OCI-M1 (cell line): Measurements from ENCODE around the gene PARP14.
"Not testable (repeated sequence)": the region's sequence is repeated elsewhere in the genome, so short reads cannot be mapped to it uniquely, and the experiment has no call there.

Experiments used
- DNase-seq: peaks from one replicate; lab custom pipeline; 2025; lab: John Stamatoyannopoulos, UW

PARP14 gene

DNA sequence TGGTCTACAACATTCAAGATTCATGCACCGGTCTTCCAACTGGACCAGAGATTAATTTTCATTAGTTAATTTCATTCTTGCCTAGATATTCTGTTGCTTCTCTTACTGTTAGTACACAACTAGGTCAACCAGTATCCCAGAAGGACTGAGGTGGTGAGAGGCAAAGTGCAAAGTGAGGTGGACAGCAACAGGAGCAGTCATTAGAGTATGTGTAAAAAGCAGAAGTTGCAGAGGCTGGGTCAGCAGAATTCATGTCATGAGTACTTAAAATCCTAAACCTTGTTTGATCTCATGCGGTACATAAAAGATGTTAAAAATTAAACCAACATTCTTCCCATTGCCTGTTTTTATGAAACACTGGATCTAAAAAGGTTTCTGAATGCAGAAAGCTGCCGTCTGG lies 46.7 kb downstream of the PARP14 start:
- peak; percentile 15 for DNase-seq

- DNase-seq: no peak
Measured at GRCh38 chr3:122727766-122728165, 47.1 kb downstream of the PARP14 start.

- no peak for DNase-seq
Measured at GRCh38 chr3:122728186-122728585, 47.5 kb downstream of the PARP14 start.

- no peak for DNase-seq
Measured at GRCh38 chr3:122728756-122729514, 48.3 kb downstream of the PARP14 start.

GRCh38 chr3:122730240-122730639 lies 49.6 kb downstream of the PARP14 start:
- peak; percentile 31 for DNase-seq

DNA sequence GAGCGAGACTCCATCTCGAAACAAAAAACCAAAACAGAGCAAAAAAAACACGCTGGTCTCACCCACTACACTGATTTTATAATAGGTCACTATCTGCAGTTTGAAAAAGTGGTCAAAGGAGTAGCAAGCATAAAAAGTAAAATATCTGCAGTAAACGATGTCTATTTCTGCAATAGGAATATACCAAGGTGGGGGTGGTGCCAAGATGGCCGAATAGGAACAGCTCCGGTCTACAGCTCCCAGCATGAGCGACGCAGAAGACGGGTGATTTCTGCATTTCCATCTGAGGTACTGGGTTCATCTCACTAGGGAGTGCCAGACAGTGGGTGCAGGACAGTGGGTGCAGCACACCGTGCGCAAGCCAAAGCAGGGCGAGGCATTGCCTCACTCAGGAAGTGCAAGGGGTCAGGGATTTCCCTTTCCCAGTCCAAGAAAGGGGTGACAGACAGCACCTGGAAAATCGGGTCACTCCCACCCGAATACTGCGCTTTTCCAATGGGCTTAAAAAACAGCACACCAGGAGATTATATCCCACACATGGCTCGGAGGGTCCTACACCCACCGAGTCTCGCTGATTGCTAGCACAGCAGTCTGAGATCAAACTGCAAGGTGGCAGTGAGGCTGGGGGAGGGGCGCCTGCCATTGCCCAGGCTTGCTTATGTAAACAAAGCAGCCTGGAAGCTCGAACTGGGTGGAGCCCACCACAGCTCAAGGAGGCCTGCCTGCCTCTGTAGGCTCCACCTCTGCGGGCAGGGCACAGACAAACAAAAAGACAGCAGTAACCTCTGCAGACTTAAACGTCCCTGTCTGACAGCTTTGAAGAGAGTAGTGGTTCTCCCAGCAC lies 52.3 kb downstream of the PARP14 start:
- not testable (repeated sequence) for DNase-seq

- no peak for DNase-seq
Measured at GRCh38 chr3:122739172-122739571, 58.5 kb downstream of the PARP14 start.

DNA sequence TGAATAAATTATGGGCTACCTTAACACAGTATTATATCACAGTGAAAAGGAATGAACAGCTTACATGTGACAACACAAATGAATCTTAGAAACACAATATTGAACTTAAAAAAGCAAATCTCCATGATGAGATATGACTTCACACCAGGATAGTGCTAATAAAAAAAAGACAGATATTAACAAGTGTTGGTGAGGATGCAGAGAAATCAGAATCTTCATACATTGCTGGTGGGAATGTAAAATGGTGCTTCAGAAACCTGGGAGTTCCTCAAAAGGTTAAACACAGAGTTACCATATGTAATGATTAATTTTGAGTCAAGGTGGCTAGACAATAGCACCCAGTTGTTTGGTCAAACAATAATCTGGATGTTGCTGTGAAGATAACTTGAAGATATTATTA lies 61.6 kb downstream of the PARP14 start:
- no peak for DNase-seq

DNA sequence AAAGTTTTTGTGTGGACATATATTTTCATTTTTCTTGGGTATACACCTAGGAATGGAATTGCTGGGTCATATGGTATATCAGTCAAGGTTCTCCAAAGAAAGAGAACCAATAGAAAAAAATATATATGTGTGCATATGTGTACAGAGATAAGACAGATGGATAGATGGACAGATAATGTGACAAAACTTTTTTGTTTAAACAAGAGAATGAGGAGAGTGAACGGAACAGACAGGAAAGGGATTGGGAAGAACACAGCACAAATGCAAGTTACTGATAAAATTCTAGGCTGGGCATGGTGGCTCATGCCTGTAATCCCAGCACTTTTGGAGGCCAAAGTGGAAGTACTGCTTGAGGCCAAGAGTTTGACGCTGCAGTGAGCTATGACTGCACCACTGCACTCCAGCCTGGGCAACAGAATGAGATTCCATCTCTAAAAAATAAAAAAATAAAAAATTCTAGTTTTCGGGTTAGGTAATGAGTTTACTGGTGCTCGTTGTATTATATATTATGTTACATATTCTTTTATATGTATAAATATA lies 63.0 kb downstream of the PARP14 start:
- no peak for DNase-seq

GRCh38 chr3:122745369-122746021 lies 64.9 kb downstream of the PARP14 start:
- DNase-seq: no peak

- not testable (repeated sequence) for DNase-seq
Measured at GRCh38 chr3:122747295-122747694, 66.7 kb downstream of the PARP14 start.

DNA sequence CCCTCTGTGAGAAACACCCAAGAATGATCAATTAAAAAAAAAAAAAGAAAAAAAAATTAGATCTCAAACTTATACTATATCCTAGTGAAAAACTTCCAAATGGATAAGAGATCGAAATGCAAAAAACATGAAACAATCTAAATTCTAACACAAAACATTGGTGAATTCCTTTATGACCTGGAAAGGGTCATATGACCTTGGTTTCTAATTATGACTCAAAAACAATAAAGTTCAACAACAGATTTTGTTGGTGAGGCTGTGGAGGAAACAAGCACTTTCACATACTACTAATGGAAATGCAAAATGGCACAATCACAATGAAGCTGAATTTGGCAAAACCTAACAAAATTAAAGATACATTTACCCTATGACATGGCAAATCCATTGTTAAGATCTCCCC lies 67.7 kb downstream of the PARP14 start:
- DNase-seq: no peak

DNA sequence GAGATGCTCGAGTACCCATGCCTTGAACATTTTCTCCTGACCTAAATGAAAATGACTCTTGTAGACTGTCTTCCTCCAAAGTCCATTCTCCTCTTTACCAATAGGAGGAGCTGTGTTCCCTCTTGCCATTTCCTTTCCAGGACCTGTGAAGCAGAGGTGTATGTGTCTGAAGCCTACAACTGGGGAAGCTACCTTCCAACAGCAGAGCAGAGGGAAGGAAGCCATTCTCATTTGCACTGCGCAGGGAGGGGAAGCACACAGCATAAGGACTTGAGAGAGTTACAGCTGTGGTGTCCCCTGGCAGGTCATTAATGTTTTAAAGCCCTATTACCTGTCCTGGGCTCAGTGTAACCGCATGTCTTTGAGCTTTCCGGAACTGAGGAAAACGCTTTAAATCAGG lies 74.3 kb downstream of the PARP14 start:
- DNase-seq: no peak

DNA sequence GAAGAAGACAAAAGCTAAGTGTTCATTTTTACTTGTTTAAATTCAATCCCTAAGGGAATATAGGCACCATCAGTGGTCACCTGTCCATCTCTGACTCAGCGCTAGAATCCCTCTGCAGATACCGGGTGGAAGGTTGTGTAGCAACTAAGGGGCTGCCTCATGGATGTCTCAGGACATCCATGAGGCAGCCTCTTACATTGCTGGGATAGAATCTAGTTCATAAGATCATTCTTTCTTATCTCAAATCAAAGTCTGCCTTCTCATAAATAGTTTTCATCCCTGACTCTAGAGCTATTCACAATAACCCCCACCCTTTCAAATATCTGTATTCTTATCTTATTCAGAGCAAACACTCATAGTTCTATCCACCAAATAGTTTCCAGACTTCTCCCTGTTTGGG lies 74.9 kb downstream of the PARP14 start:
- no peak for DNase-seq

DNA sequence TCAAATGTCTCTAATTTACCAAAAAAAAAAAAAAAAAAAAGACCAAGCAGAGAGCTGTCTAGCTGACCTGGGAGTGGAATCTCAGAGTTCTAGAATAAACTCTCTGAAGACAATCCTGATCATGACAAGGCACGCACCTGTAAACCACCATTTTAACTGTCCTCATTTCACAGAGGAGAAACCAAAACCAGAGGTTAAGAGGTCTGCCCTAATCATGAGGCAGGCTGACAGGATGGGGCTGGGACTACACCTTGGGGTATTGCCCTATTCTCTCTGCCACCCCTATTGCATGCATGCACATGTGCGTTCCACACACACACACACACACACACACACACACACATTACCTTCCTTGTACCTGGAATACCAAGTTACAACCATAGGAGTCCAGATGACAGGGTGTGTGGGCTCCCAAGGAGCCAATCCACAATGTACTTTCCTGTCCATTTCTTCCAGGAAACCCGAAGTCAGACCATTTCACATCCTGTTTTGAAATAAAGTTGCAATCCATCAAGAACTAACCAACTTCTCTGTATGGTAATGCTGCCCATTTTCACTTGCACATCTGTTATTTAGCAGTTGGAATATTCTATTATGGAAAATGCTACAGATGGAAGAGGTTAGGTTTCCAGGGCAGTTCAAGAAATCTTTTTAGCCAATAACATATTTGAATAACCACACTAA lies 78.4 kb downstream of the PARP14 start:
- no peak for DNase-seq

DNA sequence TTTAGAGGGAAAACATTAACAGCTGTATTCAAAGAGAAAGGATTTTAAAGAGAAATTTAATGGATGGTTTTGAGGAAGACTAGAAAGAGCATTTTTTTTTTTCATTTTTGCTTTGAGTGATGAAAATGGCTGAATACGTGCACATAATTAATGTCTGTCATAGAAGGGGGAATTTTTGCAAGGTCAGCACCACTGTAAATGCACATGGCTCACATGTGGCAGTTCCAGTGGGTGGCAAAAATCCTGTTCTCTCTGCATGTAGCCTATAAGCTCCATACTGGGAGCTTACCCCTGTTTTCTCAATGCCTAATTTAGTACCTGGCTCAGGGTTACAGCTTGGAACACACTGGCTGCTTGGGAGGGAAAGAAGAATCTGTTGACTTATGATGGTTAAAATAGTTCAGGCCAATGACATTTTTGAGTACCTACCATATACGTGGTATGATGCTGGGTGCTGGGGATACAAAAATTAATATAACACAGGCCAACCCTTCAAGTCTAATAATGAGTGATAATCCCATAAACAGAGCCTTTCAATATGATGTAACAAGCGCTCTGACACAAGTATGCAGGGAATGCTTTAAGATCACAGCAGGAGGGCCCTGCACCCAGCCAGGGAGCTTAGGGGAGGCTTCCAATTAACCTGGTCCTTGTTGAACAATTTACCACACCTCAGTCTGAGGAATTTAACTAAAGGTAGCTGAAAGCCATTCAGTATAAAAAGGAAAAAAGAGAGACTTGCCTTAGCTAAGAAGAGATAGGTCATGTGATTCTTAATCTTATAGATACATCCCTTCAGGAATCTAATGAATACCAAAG lies 80.0 kb downstream of the PARP14 start:
- no peak for DNase-seq

DNA sequence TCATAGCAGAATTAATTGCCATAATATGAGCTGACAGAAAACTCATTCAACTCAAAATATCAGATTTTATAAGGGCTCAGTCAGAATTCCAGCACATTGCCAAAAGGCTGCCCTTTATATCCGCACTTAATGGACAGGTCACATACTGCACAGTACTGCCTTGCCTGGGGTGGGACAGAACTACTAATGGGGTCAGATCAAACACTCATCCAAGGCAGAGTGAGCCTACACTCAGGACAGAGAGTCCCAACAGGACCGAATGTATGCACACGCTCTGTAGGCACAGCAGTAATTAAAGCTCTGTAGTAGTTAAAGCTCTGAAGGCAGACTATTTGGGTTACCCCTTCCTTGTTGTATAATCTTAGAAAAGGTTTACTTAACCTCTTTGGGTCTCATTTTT lies 85.8 kb downstream of the PARP14 start:
- DNase-seq: no peak

DNA sequence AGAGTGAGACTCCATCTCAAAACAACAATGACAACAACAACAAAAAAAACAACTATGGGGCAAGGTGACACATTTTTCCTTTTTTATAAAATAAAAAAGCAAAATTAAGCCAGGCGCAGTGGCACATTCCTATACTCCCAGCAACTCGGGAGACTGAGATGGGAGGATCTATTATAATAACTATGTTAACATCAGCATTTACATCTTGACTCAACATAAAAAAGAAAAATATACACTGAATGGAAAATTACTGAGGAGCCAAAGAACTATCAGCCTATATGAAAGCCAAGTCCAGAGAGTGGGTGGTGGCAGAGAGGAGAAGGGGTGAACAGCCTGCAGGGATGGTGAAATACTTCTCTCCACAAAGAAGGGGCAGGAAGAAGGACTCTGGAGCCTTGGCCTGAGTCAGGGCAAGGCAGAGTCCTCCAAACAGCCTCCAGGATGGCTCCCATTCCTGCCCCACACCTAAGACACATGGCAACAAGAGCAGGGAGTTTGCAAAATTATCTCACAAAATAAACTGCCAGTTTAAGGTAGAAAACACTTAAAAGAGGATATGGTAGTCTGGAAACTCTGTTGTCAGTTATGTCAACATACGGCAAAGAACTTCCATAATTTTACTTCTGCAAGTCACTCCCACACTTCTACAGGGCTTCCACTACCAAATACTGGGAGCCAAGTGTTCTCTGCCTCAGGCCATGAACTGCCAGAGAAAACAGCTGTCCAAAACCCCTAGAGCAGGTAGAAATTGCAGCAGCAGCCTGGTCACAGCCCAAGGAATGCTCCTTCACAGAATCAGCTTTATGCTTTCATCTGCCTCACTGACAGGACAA lies 87.1 kb downstream of the PARP14 start:
- DNase-seq: no peak

DNA sequence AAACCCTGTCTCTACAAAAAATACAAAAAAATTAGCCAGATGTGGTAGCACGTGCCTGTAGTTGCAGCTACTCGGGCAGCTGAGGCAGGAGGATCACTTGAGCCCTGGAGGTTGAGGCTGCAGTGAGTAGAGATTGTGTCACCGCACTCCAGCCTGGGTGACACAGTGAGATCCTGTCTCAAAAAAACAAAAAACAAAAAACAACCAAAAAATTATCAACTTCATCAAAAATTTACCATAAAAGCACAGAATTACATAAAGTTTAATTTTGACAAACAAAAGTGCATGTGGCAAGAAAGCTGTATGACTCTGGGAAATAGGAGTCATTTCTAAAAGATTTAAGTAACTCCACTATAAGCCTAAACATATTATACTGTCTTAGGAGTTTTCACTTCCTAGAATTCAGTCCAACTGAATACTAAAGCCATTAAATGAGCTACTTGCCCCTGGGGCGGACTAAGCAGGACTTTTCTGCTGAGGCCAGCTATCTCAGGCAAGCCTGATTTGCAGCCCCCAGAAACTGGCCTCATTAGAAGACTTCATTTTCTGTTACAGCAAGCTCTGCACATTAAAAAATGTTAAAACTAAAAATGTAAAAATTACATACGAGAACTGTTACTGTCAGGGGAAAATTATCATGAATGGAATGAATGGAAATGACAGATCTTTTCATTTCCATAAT lies 90.0 kb downstream of the PARP14 start:
- no peak for DNase-seq

- DNase-seq: no peak
Measured at GRCh38 chr3:122772827-122773226, 92.2 kb downstream of the PARP14 start.
